Mucosa of rectum (tissue), 2 donors: Measurements from ENCODE around the gene FRS2.
A peak's percentile ranks its signal among the peaks of the same experiment; 100 is the strongest.

Experiments
- H3K27ac ChIP-seq, 2 donors: one replicate each; pipeline ENCODE4 v1.7.0; 2013; ENCODE audit warnings: inconsistent platforms in 2 of 2, low read depth in 2 of 2, low read length in 2 of 2
- H3K27me3 ChIP-seq, 2 donors: one replicate each; pipeline ENCODE4 v1.7.0; 2013; ENCODE audit warnings: low read length in 2 of 2; ENCODE audit not compliant: control insufficient read depth in 2 of 2, insufficient read depth in 2 of 2
- H3K36me3 ChIP-seq, 2 donors: one replicate each; pipeline ENCODE4 v1.7.0; 2013; ENCODE audit warnings: low read length in 2 of 2; ENCODE audit not compliant: control insufficient read depth in 2 of 2, insufficient read depth in 2 of 2
- H3K4me1 ChIP-seq, 2 donors: one replicate each; pipeline ENCODE4 v1.7.0; 2013; ENCODE audit warnings: low read length in 2 of 2, mild to moderate bottlenecking in 1 of 2; ENCODE audit not compliant: control insufficient read depth in 2 of 2, insufficient read depth in 2 of 2
- H3K4me3 ChIP-seq, 2 donors: one replicate each; pipeline ENCODE4 v1.7.0; 2013; ENCODE audit warnings: low read length in 2 of 2
- H3K9ac ChIP-seq, 2 donors: one replicate each; pipeline ENCODE4 v1.7.0; 2013; ENCODE audit warnings: low read length in 2 of 2, low read depth in 1 of 2, mild to moderate bottlenecking in 1 of 2
- H3K9me3 ChIP-seq, 2 donors: one replicate each; pipeline ENCODE4 v1.7.0; 2013; ENCODE audit warnings: low read length in 2 of 2; ENCODE audit not compliant: control insufficient read depth in 2 of 2
- donor health status: healthy.
- donor health status: Normal muscosa, but diverticular disease.

The FRS2 gene, protein sequence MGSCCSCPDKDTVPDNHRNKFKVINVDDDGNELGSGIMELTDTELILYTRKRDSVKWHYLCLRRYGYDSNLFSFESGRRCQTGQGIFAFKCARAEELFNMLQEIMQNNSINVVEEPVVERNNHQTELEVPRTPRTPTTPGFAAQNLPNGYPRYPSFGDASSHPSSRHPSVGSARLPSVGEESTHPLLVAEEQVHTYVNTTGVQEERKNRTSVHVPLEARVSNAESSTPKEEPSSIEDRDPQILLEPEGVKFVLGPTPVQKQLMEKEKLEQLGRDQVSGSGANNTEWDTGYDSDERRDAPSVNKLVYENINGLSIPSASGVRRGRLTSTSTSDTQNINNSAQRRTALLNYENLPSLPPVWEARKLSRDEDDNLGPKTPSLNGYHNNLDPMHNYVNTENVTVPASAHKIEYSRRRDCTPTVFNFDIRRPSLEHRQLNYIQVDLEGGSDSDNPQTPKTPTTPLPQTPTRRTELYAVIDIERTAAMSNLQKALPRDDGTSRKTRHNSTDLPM

DNA sequence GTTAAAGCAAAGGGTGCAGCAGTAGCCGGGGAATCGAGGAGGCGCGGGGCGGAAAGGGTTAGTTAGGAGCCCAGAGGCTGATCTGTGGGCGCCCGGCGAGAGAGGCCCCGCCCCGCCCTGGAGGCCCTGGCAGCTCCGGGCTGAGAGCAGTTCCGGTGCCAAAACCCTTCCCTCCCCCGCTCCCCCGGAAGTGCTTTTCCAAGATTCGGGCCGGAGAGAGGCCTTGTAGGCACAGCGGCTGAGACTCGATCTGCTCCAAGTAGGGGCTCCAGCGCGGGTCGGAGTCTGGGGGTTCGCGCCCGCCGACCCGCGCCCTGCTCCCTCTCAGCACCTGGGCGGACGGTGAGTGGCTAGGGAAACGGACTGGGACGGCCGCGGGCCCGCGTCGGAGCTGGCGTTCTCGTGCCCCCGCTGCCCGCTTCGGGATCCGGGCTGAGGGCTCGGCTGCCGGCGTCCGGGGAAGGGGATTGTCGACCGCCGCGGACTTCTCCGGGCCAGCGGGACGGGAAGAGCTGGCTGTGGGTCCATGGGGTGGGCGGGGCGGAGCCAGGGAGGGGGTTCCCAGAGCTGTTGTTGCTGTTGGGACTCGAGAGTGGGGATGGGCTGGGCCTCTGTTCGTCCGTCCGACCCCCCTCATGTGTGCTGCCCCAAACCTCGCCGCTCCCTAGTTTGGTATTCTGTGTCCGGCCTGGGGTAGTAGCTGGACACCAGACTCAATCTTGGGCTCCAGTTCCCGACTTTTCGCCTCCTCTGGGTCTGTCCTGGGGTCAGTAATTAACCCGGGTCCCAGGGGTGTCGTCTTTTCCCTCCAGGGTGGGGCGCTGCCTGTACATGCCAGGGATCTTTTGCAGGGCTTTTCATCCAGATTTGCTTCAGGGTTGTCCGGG, at the start of gene FRS2:
Gene FRS2 (plus strand): TSS at position 200 of the 887 bp plus-strand sequence. CDS start 98,643 bp downstream, outside the sequence.
- Histone ChIP-seq H3K36me3 (no peaks in the 10 kb centered on the region), H3K4me3 (peak within 1 kb of the TSS; percentile 85 to 93), H3K4me1 (peaks cover 8 to 16% of the 10 kb centered on the region in 2 donors), H3K9ac (peak within 1 kb of the TSS; percentile 87 to 88), H3K27ac (peak within 1 kb of the TSS; percentile 84 to 88), H3K9me3 (no peaks in the 10 kb centered on the region), H3K27me3 (no peaks in the 10 kb centered on the region)

DNA sequence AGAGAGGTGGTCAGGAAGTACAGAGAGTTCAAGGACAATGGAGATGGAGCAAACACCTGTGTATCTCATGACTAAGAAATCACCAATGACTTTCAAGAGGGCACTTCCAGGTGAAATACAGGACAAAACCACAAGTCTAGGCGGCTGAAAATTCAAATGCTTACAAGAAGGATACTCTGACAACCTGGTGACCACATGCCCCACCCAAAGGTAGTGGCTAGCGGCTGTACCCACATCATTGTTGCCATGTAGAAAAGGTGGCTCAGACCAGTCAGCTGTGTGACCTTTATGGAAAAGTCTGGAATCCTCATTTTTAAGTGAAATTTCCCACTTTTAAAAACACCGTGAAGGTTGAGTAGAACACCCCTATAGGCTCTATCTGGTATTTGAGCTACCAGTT, 48.6 kb upstream of the FRS2 start:
- no peak overlapping the region for H3K4me3 ChIP-seq
- H3K4me1 ChIP-seq, result peaks cover 0 to 9% of the 10 kb centered on the region in 2 donors
- H3K9me3 ChIP-seq, result no peaks in the 10 kb centered on the region
- H3K9ac ChIP-seq, result no peak overlapping the region
- H3K27me3 ChIP-seq, result no peaks in the 10 kb centered on the region
- no peak overlapping the region for H3K27ac ChIP-seq
- no peaks in the 10 kb centered on the region for H3K36me3 ChIP-seq

DNA sequence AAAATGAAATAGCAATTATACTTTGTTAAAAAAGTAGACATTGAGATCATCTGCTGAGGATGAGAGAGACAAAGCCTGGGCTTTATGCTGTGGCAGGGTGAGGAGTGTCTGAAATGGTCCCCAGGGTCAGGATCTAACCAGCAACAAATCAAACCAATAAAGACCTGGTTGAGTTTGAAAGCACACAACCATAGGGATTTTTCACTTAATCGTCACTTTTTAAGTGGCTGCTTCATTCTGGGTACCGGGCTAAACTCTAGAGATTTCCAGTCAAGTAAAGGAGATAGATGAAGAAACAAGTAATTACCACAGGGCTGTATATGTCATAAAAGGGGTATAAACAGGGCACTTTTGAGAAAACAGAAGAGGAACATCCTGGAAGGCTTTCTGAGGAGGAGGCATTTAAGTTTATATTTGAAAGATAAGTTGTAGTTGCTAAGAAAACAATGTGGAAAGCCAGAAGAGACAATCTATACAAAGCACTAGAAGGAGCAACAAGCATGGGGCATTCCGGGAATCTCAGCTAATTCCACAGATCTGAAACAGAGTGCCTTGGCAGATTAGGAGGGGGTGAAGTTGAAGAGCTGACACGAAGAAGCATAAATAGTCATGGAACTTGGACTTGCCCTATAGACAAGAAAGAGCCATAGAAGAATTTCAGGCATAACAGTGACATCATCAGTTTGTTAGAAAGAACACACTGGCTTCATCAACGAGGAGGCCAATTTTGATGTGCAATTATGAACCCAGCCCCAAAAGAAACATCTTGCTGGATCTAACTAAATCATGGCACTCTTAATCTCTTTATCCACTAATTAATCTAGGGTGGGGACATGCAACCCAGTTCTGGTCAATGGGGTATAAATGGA, 46.9 kb upstream of the FRS2 start:
- no peak overlapping the region for H3K4me3 ChIP-seq
- peaks cover 0 to under 1% of the 10 kb centered on the region in 2 donors for H3K4me1 ChIP-seq
- no peak overlapping the region for H3K27ac ChIP-seq
- H3K27me3 ChIP-seq, result no peaks in the 10 kb centered on the region
- no peak overlapping the region for H3K9ac ChIP-seq
- H3K9me3 ChIP-seq, result no peaks in the 10 kb centered on the region
- no peaks in the 10 kb centered on the region for H3K36me3 ChIP-seq

DNA sequence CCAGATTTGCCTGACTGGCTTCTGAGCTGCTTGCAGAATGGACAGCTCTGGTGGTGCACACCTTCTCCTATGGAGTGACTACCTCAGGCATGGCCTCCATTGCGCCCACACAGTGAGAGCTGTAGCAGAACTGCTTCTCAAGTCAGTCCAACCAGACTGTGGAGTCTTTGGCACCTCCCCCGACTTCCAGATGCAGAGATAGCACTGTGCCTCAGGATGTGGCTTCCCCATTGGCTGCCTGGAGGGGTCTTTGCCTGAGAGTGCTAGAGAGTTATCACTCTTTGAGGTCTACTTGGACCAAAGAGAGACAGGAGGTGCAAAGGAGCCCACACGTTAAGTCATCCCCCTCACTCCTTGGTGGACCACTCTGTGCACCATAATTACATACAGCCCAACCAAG, 44.8 kb upstream of the FRS2 start:
- Histone ChIP-seq H3K4me1 (no peaks in the 10 kb centered on the region), H3K27ac (no peak overlapping the region), H3K9ac (no peak overlapping the region), H3K36me3 (no peaks in the 10 kb centered on the region), H3K27me3 (no peaks in the 10 kb centered on the region), H3K9me3 (no peaks in the 10 kb centered on the region), H3K4me3 (no peak overlapping the region)

DNA sequence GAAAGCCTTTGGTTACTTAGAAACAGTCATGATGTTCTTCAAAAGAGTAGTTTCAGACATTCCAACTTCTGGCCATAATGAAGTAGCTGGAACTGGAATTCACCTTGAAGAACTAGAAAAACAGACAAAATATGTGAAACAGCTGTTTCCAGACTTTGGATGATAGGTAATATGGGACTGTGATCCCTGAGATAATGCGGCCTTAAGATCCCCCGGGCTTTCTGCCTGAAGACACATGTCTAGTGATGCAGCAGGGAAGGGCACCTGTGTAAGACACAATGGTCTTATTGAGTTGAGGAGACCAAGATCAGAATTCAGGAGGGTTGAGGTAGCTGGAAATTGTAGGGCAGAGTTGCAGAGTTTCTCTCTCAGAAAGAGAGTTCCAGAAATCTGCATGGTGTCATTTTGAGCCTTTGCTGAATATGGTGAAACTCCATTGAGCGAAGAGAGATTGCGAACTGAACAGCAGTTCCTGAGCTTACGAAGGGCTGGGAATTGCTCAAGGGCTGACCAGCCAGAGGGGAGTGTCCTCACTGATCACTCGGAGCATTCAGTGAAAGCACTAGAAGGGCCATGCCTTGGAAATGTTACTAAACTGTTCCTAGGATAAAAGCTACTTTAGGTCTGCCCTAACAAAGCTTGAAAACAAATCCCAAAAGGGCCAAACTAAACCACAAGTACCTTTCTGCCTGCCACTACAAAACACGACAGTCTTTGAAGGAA, 41.7 kb upstream of the FRS2 start:
- Histone ChIP-seq H3K4me3 (no peak overlapping the region), H3K9me3 (no peaks in the 10 kb centered on the region), H3K27ac (no peak overlapping the region), H3K27me3 (no peaks in the 10 kb centered on the region), H3K36me3 (no peaks in the 10 kb centered on the region), H3K4me1 (no peaks in the 10 kb centered on the region), H3K9ac (no peak overlapping the region)

DNA sequence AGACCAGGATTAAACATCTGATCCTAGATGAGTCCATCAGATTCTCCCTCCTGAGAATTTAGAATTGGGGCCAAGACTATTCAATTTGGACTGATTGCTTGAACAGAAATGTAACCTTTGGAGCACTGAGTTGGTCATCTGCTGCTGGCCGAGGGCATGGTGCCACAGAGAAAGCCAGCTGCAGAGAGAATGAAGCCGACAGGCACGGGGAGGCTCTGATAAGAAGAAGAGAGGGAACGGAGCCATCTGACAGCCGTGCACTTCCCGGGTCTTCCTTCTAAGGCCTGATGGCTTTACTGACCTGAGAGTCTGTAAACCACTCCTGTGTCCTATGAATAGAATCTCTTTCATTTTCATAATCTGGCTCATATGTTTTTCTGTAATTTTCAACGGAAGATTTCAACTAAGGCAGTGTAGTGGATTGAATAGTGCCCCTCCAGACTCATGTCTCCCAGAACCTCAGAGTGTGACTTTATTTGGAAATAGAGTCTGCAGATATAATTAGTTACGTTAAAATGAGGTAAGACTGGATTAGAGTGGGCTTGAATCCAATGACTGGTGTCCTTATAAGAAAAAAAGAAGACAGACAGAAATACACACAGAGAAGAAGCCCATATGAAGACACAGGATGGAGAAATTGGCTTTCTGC, 39.1 kb upstream of the FRS2 start:
- Histone ChIP-seq H3K36me3 (no peaks in the 10 kb centered on the region), H3K9ac (no peak overlapping the region), H3K27me3 (no peaks in the 10 kb centered on the region), H3K9me3 (no peaks in the 10 kb centered on the region), H3K4me3 (no peak overlapping the region), H3K27ac (no peak overlapping the region), H3K4me1 (no peaks in the 10 kb centered on the region)

DNA sequence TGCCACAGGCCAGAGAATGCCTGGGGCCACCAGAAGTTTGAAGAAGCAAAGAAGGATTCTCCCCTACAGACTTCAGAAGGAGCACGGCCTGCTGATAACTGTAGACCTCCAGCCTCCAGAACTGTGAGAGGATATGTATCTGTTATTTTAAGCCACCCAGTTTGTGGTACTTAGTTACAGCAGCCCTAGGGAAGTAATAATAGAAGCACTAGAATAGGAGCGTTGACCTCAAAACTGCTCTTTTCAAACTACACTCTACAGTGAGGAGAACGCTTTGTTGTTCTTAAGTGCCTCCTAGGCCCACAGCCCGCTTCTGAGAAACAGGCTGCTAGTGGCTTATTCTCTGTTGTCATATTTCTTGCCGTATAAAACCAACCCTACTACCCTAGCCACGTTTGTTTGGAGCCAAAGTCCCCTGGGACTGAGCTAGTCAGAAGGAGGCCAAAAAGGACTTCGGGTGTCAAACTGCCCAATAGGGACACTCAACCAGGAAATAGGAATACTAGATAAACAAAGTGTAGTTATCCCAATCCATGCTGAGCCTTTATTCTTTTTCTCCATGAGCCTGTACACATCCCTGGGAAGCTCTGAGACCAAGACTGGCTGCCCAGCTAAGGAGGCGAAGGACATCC, 38.5 kb upstream of the FRS2 start:
- Histone ChIP-seq H3K9me3 (no peaks in the 10 kb centered on the region), H3K27me3 (no peaks in the 10 kb centered on the region), H3K4me1 (no peaks in the 10 kb centered on the region), H3K9ac (no peak overlapping the region), H3K4me3 (no peak overlapping the region), H3K27ac (no peak overlapping the region), H3K36me3 (no peaks in the 10 kb centered on the region)

DNA sequence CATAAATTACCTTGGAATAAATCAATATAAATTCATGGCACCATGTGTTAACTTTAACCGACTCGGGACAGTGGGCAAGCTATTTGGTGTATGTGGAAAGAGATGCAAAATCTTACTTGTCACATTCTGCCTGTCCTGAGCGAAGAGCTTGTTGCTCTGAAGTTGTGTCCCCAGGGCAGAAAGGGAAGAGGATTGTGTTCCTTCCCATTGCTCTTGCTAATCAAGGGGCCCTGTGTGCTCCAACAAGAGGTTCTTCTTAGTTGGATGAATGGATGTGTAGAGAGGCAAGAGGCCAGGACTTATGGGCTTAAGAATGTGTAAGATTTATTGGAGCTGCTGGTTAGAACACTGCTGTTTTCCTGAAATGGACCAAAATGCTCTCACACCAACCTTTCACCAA, 36.5 kb upstream of the FRS2 start:
- Histone ChIP-seq H3K9me3 (no peaks in the 10 kb centered on the region), H3K27ac (no peak overlapping the region), H3K9ac (no peak overlapping the region), H3K4me3 (no peak overlapping the region), H3K4me1 (no peaks in the 10 kb centered on the region), H3K27me3 (no peaks in the 10 kb centered on the region), H3K36me3 (no peaks in the 10 kb centered on the region)
